ENCODE data around the gene PCSK7. TPM values are rescaled to one million over a fixed set of nuclear protein-coding genes. Genes with fewer than 3 reads are reported as not detected.

Gene PCSK7
- total RNA-seq, 2 experiments from 2014 or later = 121 to 140 TPM

DNA sequence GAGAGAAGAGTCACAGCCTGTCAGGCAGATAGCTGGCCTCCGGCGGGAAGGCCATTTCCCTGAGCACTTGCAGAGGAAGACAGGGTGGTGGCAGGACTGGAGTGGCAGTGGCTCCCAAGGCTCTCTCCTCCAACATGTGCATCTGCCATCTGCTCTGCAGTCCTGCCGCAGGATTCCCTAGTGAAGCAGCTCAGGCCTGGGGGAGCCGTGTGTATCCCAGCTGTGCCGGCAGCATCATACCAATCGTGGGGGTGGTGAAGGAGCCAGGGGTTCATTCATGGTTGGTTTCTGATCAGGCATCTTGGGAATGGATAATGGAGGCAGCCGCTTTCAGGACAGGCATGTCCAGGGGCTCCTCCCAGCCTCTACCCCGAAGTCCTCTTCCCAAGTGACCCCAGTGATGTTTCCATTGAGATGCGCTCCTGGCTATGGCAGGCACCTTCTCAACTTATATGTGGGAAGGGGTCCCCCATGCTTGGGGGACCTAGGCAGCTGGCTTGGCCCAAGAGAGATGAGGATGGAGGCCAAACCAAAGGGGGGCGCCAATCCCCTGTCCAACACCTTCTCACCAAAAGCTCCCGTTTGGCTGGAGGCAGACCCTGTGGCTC lies 26.6 kb downstream of the PCSK7 start:
- peaks cover 7% of the 10 kb centered on the region for H3K36me3 Mint-ChIP-seq
- ATAC-seq (no peak), DNase-seq (no peak)
- H3K4me3 Mint-ChIP-seq = no peak overlapping the region
- no peaks in the 10 kb centered on the region for H3K4me1 Mint-ChIP-seq
- no peaks in the 10 kb centered on the region for H3K27me3 Mint-ChIP-seq
- CTCF ChIA-PET = no interaction called here
- H3K27ac Mint-ChIP-seq = no peak overlapping the region
- no peaks in the 10 kb centered on the region for H3K9me3 Mint-ChIP-seq (ENCODE audit: low read depth)

DNA sequence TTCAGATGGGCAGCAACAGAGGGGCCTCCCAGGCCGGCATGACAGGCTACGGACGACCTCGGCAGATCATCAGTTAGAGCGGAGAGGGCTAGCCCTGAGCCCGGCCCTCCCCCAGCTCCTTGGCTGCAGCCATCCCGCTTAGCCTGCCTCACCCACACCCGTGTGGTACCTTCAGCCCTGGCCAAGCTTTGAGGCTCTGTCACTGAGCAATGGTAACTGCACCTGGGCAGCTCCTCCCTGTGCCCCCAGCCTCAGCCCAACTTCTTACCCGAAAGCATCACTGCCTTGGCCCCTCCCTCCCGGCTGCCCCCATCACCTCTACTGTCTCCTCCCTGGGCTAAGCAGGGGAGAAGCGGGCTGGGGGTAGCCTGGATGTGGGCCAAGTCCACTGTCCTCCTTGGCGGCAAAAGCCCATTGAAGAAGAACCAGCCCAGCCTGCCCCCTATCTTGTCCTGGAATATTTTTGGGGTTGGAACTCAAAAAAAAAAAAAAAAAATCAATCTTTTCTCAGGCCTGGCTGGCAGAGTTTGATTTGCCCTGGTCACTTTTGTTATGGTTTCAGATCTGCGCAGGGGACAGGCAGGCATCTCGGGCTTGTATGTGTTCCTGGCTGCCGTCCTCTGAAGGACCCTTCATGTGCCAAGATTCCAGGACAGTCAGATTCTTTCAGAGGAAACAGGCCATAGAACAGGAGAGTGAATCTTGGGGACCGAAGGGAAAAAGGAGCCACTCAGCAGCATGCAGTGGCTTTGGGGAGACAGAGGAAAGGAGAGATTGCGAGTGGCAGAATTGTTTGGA lies 27.4 kb downstream of the PCSK7 start:
- CTCF ChIA-PET = no interaction called here
- Mint-ChIP-seq H3K4me1 (no peaks in the 10 kb centered on the region), H3K4me3 (no peak overlapping the region), H3K9me3 (ENCODE audit: low read depth) (no peaks in the 10 kb centered on the region), H3K27me3 (no peaks in the 10 kb centered on the region), H3K27ac (no peak overlapping the region), H3K36me3 (peaks cover 7% of the 10 kb centered on the region)
- no peak for ATAC-seq
- DNase-seq = no peak

DNA sequence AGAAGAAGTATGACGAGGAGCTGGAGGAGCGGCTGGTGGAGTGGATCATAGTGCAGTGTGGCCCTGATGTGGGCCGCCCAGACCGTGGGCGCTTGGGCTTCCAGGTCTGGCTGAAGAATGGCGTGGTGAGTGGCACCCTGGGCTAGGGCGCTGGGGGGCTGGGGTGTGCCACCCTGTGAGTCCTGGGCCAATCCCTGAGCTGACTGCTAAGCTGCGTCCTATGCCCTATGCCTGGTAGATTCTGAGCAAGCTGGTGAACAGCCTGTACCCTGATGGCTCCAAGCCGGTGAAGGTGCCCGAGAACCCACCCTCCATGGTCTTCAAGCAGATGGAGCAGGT lies 28.8 kb downstream of the PCSK7 start:
- CTCF ChIA-PET = interaction anchor here (0.7 to 1.0 kb wide), 2 partner anchors 24 to 27 kb away, joined by 3 to 4 read pairs; no protein-coding TSS in a partner anchor
- H3K4me3 Mint-ChIP-seq = no peak overlapping the region

DNA sequence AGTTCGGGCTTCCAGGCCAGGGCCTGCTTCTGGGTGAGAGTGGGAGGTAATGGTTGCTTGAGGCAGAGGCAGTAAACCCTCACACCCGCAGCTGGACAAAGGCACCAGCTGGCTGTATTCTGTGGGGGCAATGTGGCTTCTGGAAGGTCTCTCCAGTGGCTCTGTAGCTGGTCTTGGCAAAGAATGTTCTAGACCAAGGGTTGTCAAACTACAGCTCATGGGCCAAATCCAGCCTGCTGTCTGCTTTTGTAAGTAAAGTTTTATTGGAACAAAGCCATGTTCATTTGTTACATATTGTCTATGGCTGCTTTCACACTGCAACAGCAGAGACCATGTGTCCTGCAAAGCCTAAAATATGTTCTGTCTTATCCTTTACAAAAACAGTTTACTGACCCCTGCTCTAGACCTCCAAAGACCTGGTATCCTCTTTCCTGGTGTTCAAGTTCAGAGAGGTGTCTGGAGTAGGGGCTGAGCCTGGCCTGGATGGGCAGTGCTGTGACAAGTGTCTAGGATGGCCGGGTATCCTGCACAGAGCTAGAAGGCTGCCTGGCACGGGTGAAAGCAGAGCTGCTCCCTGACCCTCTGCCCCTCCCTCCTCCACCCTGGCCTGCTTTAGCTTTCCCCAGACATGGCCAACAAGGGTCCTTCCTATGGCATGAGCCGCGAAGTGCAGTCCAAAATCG lies 29.3 kb downstream of the PCSK7 start:
- Mint-ChIP-seq H3K36me3 (peaks cover 7% of the 10 kb centered on the region), H3K4me3 (no peak overlapping the region), H3K4me1 (no peaks in the 10 kb centered on the region), H3K27ac (no peak overlapping the region), H3K9me3 (ENCODE audit: low read depth) (no peaks in the 10 kb centered on the region), H3K27me3 (no peaks in the 10 kb centered on the region)
- CTCF ChIA-PET = interaction anchor here (0.7 to 1.7 kb wide), 4 partner anchors 8 to 28 kb away, joined by 3 to 4 read pairs (median 4); no protein-coding TSS in a partner anchor
- DNase-seq (no peak), ATAC-seq (no peak)

More for the DNA sequence above, 28.8 kb downstream of the PCSK7 start:
- H3K9me3 Mint-ChIP-seq (ENCODE audit: low read depth) = no peaks in the 10 kb centered on the region
- H3K36me3 Mint-ChIP-seq = peaks cover 7% of the 10 kb centered on the region
- no peak overlapping the region for H3K27ac Mint-ChIP-seq
- H3K4me1 Mint-ChIP-seq = no peaks in the 10 kb centered on the region
- no peaks in the 10 kb centered on the region for H3K27me3 Mint-ChIP-seq
- no peak for ATAC-seq
- DNase-seq = no peak

DNA sequence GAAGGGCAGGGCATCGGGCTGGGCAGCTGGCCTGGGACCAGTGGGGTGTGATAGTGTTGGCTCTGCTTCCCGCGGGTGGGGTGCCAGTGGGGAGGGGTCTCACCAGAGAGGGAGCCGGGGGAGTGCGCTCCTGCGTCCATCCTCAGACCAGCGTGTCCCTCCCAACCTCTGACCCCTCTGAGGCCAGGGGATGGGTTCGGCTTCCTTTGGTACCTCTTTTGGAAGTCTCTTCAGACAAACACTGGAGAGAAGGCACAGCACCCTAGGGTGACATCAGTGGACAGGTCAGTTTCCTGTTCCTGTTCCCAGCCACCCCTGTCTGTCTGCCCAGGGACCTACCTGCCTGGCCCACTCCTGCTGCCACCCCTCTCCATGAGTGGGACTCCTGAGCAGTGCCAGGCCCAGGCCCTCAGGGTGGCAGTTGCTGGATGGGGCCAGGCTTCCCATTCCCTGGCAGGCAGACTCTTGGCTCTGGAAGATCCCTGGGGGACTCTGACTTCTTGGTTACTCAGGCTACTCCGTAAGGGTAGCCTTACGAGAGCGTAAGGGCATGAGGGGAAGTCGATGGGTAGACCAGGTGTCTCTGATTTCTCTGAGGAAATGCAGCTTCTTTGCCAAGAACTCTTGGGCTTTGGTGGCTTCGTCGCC lies 30.1 kb downstream of the PCSK7 start:
- no peak overlapping the region for H3K4me3 Mint-ChIP-seq
- H3K36me3 Mint-ChIP-seq = peaks cover 7% of the 10 kb centered on the region
- no peaks in the 10 kb centered on the region for H3K9me3 Mint-ChIP-seq (ENCODE audit: low read depth)
- no peak overlapping the region for H3K27ac Mint-ChIP-seq
- no peak for DNase-seq
- H3K4me1 Mint-ChIP-seq = no peaks in the 10 kb centered on the region
- CTCF ChIA-PET = interaction anchor here (1.0 to 1.7 kb wide), 4 partner anchors 9 to 28 kb away, joined by 3 to 4 read pairs (median 3); no protein-coding TSS in a partner anchor
- no peaks in the 10 kb centered on the region for H3K27me3 Mint-ChIP-seq
- no peak for ATAC-seq

DNA sequence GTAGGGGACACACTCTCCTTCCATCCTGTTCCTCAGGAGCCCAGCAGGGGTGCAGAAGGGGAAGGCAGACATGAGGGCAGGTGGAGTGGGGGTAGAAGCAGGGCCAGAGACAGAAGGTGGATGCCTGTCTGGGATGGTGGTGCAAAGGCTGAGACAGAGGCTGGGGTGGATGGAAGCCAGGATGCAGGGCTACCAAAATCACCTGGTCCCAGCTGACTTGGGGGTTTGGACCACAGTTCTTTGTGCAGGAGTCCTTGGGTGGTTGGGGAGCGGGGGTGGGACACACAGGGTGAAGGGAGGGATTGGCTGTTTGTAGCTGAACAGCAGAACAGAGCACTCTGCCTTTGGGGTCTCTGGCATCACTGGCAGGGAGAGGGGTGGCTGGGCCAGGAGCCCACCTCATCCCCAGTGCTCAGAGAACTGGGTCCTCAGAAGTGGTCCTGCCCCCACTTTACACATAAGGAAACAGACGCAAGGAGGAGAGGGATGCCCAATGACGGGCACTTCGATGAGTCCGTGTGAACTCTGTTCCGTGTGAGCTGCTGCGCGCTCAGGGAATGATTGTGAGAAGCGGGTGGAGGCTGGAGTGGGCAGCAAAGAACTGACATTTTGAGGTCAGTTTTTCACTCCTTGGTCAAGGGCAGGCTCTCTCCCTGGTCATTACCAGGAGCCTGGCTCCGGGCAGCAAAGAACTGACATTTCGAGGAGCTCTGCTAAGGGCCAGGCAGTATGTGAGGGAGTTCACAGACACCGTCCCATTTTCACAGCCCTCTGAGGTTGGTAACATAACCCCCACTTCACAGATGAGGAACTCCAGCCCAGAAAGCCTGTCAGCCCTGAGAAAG lies 30.8 kb downstream of the PCSK7 start:
- no peaks in the 10 kb centered on the region for H3K4me1 Mint-ChIP-seq
- H3K9me3 Mint-ChIP-seq (ENCODE audit: low read depth) = no peaks in the 10 kb centered on the region
- no peak overlapping the region for H3K4me3 Mint-ChIP-seq
- H3K27me3 Mint-ChIP-seq = no peaks in the 10 kb centered on the region
- no peak overlapping the region for H3K27ac Mint-ChIP-seq
- CTCF ChIA-PET = interaction anchor here (0.5 to 1.7 kb wide), 3 partner anchors 19 to 21 kb away, joined by 3 to 4 read pairs (median 3); no protein-coding TSS in a partner anchor
- DNase-seq (no peak), ATAC-seq (no peak)
- H3K36me3 Mint-ChIP-seq = peaks cover 6% of the 10 kb centered on the region

DNA sequence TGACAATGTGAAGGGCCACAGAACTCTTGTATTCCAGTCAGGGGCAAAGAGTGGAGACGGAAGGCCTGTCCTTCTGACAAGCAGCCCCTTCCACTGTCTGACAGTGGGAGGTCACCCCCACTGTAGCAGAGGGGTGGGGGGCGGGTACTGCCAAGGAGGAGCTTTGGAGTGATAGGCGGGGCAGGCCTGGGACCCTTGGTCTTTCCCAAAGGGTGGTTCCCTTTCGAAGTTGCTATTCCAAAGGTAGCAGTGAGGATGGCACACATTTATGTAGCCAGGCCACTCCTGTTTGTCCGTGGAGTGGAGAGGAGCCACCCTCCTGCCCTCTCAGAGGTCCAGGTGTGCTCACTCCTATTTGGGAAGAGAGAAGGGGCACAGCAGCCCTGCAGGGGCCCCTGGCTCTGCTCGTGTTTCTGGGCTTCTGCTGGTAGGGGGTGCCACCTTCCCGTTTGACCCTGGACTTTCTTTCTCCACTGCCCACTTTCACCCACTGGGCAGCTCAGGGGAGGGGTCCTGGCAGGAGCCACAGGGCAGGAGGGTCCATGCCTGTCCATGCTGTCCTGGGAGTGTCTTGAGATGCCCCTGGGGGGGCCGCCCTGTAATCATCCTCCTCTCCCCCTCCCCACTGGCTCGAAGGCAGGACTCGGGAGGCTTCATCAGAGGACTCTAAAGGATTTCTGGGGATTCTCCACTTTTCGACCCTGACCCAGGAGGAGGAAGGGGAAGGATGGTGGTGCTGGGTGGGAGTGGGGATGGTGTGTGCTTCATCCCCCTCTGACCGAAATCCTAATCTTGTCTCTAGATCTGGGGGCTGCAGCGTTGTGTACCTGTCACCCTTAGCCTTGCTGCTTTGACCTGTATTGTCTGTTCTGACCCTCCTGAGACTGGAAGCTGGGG lies 31.7 kb downstream of the PCSK7 start:
- H3K36me3 Mint-ChIP-seq = peaks cover 4% of the 10 kb centered on the region
- CTCF ChIA-PET = interaction anchor here (1.1 to 1.2 kb wide), 2 partner anchors 20 to 26 kb away, joined by 3 read pairs; no protein-coding TSS in a partner anchor
- ATAC-seq = no peak
- no peaks in the 10 kb centered on the region for H3K27me3 Mint-ChIP-seq
- H3K4me3 Mint-ChIP-seq = no peak overlapping the region
- no peaks in the 10 kb centered on the region for H3K9me3 Mint-ChIP-seq (ENCODE audit: low read depth)
- no peak for DNase-seq
- H3K4me1 Mint-ChIP-seq = no peaks in the 10 kb centered on the region
- H3K27ac Mint-ChIP-seq = no peak overlapping the region

DNA sequence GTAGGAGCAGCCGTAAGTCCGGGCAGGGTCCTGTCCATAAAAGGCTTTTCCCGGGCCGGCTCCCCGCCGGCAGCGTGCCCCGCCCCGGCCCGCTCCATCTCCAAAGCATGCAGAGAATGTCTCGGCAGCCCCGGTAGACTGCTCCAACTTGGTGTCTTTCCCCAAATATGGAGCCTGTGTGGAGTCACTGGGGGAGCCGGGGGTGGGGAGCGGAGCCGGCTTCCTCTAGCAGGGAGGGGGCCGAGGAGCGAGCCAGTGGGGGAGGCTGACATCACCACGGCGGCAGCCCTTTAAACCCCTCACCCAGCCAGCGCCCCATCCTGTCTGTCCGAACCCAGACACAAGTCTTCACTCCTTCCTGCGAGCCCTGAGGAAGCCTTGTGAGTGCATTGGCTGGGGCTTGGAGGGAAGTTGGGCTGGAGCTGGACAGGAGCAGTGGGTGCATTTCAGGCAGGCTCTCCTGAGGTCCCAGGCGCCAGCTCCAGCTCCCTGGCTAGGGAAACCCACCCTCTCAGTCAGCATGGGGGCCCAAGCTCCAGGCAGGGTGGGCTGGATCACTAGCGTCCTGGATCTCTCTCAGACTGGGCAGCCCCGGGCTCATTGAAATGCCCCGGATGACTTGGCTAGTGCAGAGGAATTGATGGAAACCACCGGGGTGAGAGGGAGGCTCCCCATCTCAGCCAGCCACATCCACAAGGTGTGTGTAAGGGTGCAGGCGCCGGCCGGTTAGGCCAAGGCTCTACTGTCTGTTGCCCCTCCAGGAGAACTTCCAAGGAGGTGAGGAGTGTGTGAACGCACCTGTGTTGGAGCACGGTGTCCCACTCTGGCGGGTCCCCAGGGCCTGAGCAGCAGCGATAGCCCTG lies 32.6 kb downstream of the PCSK7 start, which contains the start of gene TAGLN:
TAGLN (plus strand) TSS at position 318 of the 863 bp plus-strand sequence. CDS start 3,644 bp downstream, outside the sequence.
- ATAC-seq (no peak), DNase-seq (no peak)
- no peaks in the 10 kb centered on the region for H3K27me3 Mint-ChIP-seq
- no peaks in the 10 kb centered on the region for H3K4me1 Mint-ChIP-seq
- no peak within 1 kb of the TSS for H3K27ac Mint-ChIP-seq
- CTCF ChIA-PET = interaction anchor here (0.7 to 1.1 kb wide), 2 partner anchors 19 to 26 kb away, joined by 3 read pairs; no protein-coding TSS in a partner anchor
- no peaks in the 10 kb centered on the region for H3K9me3 Mint-ChIP-seq (ENCODE audit: low read depth)
- no peaks in the 10 kb centered on the region for H3K36me3 Mint-ChIP-seq
- no peak within 1 kb of the TSS for H3K4me3 Mint-ChIP-seq

DNA sequence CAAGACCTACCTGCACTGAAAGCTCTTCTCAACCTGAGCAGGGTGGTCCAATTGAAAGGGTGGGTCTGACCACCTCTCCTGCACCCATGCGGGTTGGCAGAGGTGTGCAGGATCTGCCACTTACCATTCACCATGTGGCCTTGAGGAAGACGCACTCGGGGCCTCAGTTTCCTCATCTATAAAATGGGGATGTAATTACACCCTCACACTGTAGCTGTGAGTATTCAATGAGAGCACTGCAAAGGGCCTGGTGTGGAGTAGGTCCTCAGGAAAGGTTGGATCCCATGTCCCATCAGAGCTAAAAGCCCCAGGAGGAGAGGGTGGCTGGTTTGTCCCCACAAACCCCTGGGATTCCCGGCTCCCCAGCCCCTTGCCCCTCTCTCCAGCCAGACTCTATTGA lies 33.3 kb downstream of the PCSK7 start:
- H3K27ac Mint-ChIP-seq = no peak overlapping the region
- no peaks in the 10 kb centered on the region for H3K27me3 Mint-ChIP-seq

DNA sequence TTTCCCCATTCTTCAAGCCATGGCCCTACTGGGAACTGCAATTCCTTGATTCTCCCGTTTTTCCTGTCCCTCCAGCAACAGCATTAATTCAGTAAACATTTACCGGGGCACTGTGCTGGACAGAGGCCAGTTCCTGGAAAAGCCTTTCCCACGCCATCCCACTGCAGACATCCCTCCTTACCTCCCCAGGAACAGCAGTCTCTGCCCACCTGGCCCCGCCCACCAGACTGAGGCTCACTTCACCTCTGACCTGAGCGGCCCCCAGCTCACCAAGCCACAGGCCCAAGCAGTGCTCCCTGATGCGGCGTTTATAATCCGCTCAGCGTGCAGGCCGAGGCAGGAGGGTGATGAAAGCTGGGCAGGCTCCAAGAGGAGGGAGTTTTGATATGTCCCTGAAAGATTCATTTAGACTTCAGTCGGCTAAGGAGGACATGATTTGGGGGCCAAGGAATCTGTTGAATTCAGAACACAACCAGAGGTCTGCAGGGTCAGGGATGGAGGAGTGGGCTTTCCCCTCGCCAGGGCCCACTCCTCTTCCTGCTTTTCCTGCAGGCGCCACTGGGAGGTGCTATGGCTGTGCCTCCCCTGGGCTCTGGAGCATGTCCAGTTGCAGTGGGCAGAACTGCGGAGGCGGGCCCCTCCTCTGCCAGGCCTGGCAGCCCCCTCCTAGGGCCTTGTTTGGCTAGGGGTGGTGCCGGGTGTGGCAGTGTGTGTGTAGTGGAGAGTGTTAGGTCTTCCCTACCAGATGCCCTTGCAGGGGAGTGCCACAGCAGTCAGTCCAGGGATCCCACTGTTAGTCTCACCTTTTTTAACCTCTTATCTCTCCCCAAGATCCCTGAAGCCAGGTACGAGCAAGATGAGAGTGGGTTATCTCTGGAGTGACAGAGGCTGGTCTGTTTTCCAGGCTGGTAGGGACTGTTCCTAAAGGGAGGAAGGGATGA lies 34.1 kb downstream of the PCSK7 start:
- DNase-seq (no peak), ATAC-seq (no peak)
- no peaks in the 10 kb centered on the region for H3K4me1 Mint-ChIP-seq
- no peaks in the 10 kb centered on the region for H3K27me3 Mint-ChIP-seq
- H3K27ac Mint-ChIP-seq = no peak overlapping the region
- no peak overlapping the region for H3K4me3 Mint-ChIP-seq
- H3K9me3 Mint-ChIP-seq (ENCODE audit: low read depth) = no peaks in the 10 kb centered on the region
- CTCF ChIA-PET = no interaction called here
- no peaks in the 10 kb centered on the region for H3K36me3 Mint-ChIP-seq

More for the DNA sequence above, 33.3 kb downstream of the PCSK7 start:
- no peak for ATAC-seq
- Mint-ChIP-seq H3K9me3 (ENCODE audit: low read depth) (no peaks in the 10 kb centered on the region), H3K4me3 (no peak overlapping the region), H3K4me1 (no peaks in the 10 kb centered on the region), H3K36me3 (no peaks in the 10 kb centered on the region)
- CTCF ChIA-PET = interaction anchor here (0.7 to 1.1 kb wide), 2 partner anchors 19 to 27 kb away, joined by 3 read pairs; no protein-coding TSS in a partner anchor
- DNase-seq = no peak
